HEK293T (cell line): Measurements from ENCODE around the gene STMP1.

Source experiments
- ARNT ChIP-seq: fragments of 450-650 bp; IDR thresholded peaks from 2 replicates; pipeline ENCODE4 v1.6.1; 2017; ENCODE audit warnings: mild to moderate bottlenecking
- BHLHE40 ChIP-seq: fragments of 450-650 bp; IDR thresholded peaks from 2 replicates; pipeline ENCODE4 v1.6.1; 2016; ENCODE audit warnings: mild to moderate bottlenecking, moderate library complexity, borderline replicate concordance
- CTBP1 ChIP-seq: fragments of 450-650 bp; IDR thresholded peaks from 2 replicates; pipeline ENCODE4 v1.6.1; 2016; ENCODE audit warnings: borderline replicate concordance
- FOXA1 ChIP-seq: fragments of 450-650 bp; IDR thresholded peaks from 2 replicates; pipeline ENCODE4 v1.6.1; 2016; ENCODE audit warnings: mild to moderate bottlenecking
- FOXK2 ChIP-seq: fragments of 450-650 bp; IDR thresholded peaks from 2 replicates; pipeline ENCODE4 v1.6.1; 2016; ENCODE audit warnings: mild to moderate bottlenecking
- FOXM1 ChIP-seq: fragments of 450-650 bp; IDR thresholded peaks from 2 replicates; pipeline ENCODE4 v1.6.1; 2017; ENCODE audit warnings: mild to moderate bottlenecking, borderline replicate concordance
- HDGF ChIP-seq: fragments of 450-650 bp; IDR thresholded peaks from 2 replicates; pipeline ENCODE4 v1.6.1; 2017; ENCODE audit warnings: antibody characterized with exemption, borderline replicate concordance
- L3MBTL2 ChIP-seq: fragments of 450-650 bp; conservative IDR thresholded peaks from 2 replicates; pipeline ENCODE4 v1.6.1; 2016; ENCODE audit warnings: mild to moderate bottlenecking
- LEF1 ChIP-seq: fragments of 450-650 bp; IDR thresholded peaks from 2 replicates; pipeline ENCODE4 v1.6.1; 2017; ENCODE audit warnings: mild to moderate bottlenecking, borderline replicate concordance
- NFRKB ChIP-seq: fragments of 450-650 bp; IDR thresholded peaks from 2 replicates; pipeline ENCODE4 v1.6.1; 2016; ENCODE audit warnings: mild to moderate bottlenecking, moderate library complexity
- PKNOX1 ChIP-seq: fragments of 450-650 bp; IDR thresholded peaks from 2 replicates; pipeline ENCODE4 v1.6.1; 2016
- SP1 ChIP-seq: fragments of 450-650 bp; IDR thresholded peaks from 2 replicates; pipeline ENCODE4 v1.6.1; 2017
- SUZ12 ChIP-seq: fragments of 450-650 bp; IDR thresholded peaks from 2 replicates; pipeline ENCODE4 v1.6.1; 2016; ENCODE audit warnings: mild to moderate bottlenecking
- ZNF384 ChIP-seq: fragments of 450-650 bp; IDR thresholded peaks from 2 replicates; pipeline ENCODE4 v1.6.1; 2016

- TF ChIP-seq FOXM1 (0 out of 2 replicates have a peak, but pooled peaks have one; percentile 28), SUZ12 (no peak), NFRKB (no peak), L3MBTL2 (peak; percentile 45; the same call in 1 of the 2 replicates), LEF1 (no peak), HDGF (no peak), FOXK2 (no peak), BHLHE40 (no peak), ARNT (0 out of 2 replicates have a peak, but pooled peaks have one; percentile 32), SP1 (no peak), FOXA1 (no peak), CTBP1 (peak; percentile 47; the same call in 1 of the 2 replicates), PKNOX1 (peak; percentile 96), ZNF384 (no peak)
These were observed 52.3 kb downstream of the STMP1 start for GRCh38 chr7:135714534-135715009.
